NCI-H2196 treated with DMSO at 0.1 percent for 48 hours (cell line): ENCODE data around the gene TGM5.
"Not testable (repeated sequence)": the region's sequence is repeated elsewhere in the genome, so short reads cannot be mapped to it uniquely, and the experiment has no call there.

Experiments
- DNase-seq: peaks from one replicate; lab custom pipeline; 2025; ENCODE audit not compliant: unreplicated experiment; lab: John Stamatoyannopoulos, UW

The TGM5 gene, protein sequence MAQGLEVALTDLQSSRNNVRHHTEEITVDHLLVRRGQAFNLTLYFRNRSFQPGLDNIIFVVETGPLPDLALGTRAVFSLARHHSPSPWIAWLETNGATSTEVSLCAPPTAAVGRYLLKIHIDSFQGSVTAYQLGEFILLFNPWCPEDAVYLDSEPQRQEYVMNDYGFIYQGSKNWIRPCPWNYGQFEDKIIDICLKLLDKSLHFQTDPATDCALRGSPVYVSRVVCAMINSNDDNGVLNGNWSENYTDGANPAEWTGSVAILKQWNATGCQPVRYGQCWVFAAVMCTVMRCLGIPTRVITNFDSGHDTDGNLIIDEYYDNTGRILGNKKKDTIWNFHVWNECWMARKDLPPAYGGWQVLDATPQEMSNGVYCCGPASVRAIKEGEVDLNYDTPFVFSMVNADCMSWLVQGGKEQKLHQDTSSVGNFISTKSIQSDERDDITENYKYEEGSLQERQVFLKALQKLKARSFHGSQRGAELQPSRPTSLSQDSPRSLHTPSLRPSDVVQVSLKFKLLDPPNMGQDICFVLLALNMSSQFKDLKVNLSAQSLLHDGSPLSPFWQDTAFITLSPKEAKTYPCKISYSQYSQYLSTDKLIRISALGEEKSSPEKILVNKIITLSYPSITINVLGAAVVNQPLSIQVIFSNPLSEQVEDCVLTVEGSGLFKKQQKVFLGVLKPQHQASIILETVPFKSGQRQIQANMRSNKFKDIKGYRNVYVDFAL

GRCh38 chr15:43266834-43267233 is at the start of gene TGM5:
Gene TGM5, minus strand, starts transcription at chr15:43266928. Its CDS starts 79 bp downstream, at chr15:43266849.
- DNase-seq: no peak

GRCh38 chr15:43314171-43314570 is 47.4 kb upstream of the TGM5 start:
- DNase-seq: no peak

GRCh38 chr15:43312378-43312777 is 45.6 kb upstream of the TGM5 start:
- DNase-seq: no peak

DNA sequence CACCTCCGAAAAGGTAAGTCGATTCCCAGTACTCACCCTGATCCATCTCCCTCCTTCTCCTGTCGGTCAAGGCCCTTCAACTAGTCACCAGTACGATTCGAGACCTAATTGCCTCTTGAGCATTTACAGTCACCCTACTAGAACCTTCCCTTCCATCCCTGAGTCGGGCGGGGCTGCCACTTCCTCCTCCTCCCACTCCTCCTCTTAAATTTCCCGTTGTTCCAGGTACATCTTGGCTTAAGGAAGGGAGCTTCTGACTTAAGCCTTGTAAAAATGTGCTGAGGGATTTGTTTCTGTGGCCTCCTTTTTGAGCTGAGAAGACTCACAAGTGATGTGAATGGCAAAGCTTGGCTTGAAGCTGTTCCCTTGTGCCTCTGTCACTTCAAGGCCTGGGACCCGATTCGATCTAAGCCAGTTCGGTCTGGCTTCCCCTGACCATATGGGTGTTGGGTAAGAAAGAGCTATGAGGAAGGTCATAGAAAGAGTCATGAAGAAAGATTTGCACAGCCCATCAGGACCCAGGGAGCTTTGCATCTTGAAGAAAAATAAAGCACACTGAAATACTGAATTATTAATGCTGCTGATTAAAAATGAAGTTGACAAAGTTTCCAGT is 35.6 kb upstream of the TGM5 start, which contains the start of gene TGM7:
Gene TGM7 (minus strand): TSS at position 51 of the 613 bp plus-strand sequence.
- no peak for DNase-seq

DNA sequence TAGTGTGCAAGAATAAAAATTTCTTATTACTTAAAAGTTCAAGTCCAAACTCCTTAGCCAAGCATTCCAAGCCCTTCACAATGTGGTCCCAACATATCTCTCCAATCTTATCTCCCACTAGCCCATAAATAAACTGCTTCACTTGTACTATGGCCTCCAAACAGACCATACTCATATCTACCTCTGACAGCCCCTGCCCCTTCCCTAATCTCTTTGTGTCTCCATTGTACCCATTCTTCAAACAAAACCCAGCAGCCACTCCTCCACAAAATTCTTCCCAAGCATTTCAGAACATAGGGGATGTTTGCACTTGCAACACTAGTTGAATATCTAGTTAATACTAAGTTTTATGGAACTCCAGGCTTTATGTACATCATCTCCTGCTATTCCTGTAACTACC is 33.2 kb upstream of the TGM5 start:
- no peak for DNase-seq

GRCh38 chr15:43299411-43299810 is 32.7 kb upstream of the TGM5 start:
- DNase-seq: peak; percentile 2

DNA sequence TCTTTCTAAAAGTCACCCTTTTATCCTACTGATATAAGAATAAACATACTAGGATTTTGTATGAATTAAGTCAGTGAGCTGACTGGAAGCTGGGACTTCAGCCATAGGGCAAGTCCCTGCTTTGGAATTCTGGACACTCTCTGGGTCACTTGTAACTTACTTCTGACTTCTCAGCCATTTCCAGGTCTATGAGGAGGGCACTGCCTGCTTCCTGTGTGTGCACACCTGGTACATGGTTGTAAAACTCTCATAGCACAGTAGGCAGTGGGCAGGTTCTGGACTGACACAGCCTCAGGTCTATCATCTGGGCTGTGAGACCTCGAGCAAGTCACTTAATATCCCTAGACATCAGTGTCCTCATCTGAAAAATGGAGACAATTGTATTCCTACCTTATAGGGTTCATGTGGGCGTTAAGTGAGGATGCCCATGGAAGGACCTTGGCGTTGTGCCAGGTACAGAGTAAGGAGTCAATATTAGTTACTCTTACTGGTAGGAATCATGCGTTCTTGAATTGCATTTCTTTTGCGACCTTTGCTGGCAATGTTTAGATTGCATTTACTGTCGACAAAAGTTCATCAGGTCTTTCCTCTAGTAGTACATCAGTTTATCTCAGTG is 27.5 kb upstream of the TGM5 start:
- no peak for DNase-seq

DNA sequence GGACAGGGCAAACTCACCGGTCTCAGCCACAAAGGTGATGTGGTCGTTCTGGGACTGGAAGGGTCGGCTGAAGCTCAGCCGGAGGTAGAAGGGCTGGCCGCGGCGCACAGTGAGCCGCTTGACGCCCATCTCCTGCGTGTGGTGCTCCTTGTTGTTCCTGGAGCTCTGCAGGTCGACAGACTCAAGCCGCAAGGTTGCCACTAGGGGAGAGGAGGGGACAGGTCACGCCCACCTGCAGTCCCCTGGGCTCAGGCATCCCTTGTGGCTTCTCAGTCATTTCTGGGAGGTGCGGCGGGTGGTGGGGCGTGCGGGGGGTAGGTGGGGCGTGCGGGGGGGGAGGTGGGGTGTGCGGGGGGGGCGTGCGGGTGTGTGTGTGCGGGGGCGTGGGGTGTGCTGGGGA is 26.7 kb upstream of the TGM5 start:
- DNase-seq: no peak

DNA sequence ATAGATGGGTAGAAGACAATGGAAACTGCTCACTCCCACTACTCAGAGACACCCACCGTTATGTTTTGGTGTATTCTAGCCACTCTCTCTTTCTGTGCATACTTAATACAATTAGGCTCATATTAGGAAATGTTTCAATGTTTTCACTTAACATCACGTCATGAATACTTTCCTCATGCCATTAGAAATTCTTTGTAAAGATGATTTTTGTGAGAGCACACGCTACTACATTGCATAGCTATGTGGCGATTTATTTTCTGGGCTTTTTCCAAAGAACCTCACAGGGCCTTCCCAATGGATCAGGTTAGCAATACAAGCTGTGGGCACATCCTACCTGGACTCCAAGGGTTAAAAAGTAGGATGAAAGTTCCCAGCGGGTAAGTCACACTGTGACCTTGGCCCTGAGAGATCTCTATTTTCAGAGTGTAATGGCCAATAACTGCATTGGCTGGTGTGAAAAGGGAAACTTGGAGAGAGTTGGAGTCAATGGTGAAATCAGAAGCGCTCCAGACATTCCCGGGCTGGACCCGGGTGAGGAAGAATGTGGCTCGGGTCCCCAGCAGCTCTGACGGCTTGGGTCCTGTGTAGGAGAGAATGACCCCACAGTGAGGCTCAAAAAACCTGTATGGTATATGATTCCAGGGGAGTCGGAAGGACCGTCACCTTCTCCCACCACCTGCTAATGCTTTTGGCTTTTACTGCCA is 25.8 kb upstream of the TGM5 start:
- no peak for DNase-seq

DNA sequence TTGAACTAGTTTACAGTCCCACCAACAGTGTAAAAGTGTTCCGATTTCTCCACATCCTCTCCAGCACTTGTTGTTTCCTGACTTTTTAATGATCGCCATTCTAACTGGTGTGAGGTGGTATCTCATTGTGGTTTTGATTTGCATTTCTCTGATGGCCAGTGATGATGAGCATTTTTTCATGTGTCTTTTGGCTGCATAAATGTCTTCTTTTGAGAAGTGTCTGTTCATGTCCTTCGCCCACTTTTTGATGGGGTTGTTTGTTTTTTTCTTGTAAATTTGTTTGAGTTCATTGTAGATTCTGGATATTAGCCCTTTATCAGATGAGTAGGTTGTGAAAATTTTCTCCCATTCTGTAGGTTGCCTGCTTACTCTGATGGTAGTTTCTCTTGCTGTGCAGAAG is 22.9 kb upstream of the TGM5 start:
- DNase-seq: not testable (repeated sequence)

GRCh38 chr15:43287254-43287653 is 20.5 kb upstream of the TGM5 start:
- DNase-seq: no peak

DNA sequence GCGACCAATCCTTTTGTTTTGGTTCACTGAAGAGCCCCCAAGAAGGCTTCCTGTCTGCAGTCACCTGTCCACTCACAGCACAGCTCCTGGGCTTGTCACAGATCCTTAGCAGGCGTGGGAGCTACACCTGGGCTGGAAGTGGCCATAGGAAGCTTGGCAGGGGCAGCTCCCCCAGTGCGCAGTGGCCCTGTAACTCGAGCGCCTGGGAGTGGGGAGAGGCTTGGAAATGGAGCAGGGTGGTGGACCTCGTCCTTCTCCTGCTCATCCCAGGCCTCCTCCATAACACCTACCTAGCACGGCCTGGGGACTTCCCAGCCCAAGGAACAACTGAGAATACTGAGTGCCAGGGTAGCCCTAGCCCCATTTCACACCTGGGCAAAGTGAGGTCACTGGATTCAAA is 19.3 kb upstream of the TGM5 start:
- DNase-seq: no peak

GRCh38 chr15:43285609-43286037 is 18.9 kb upstream of the TGM5 start:
- peak; percentile 28 for DNase-seq

GRCh38 chr15:43283526-43283925 is 16.8 kb upstream of the TGM5 start:
- no peak for DNase-seq

DNA sequence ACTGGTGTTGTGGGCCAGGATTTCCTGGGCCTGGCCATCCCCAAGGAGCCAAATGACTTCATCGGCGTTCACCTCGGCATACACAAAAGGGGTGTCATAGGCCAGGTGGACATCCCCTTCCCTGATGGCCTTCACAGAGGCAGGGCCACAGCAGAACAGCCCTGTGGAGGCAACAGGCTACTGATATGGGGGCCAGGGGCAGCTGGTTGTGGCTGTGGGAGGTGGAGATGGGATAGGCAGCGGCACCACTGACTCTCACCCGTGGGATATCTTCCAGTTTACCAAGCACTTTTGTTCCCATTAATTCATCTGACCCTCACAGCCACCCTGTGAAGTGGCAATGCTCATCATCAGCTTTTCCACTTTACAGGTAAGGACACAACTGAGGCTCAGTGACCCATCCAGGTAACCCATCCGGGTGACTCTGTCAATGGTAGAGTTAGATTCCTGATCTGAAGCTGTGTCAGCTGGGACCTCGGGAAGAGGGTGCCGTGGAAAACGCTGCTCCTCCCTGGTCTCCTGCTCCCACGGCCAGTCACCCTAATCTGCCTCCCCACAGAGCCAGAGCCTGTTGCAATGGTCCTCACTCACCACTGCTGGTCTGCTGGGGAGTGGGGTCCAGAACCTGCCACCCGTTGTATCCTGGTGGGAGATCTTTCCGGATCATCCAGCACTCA is 15.3 kb upstream of the TGM5 start:
- no peak for DNase-seq

DNA sequence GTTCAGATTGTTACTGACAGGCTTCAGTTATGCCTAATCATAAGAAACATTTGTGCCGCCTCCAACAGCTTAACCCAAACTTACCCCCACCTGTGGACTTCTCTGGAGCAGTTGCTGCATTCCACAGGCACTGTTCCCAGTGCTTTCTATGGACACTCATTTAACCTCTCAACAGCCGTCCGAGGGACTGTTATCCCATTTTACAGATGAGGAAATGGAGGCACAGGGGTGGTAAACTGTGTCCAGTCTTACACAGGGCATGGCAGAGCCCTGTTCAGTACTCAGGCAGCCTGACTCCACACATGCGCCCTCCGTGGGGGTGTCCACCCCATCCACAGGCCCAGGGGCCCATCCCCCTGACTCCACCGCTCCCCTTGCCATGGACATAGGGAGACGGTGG is 14.3 kb upstream of the TGM5 start:
- DNase-seq: no peak

DNA sequence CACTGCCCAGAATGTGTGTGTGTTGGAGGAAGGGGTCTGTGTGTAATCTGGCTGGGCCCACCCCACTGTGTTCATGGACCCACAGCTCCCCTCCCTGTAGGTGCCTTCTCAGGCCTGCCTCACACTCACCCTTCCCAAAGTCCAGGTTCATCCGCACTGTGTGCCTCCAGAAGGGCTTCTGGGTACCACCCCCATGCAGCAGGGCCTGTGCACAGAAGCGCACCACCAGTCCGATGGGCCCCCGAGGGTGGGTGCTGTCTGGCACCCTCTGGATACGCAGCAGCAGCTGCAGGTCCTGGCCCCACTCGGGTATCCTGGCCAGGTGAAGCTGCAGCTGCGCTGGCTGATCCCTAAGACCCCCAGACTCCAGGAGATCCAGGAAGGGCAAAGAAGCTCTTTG is 12.8 kb upstream of the TGM5 start:
- DNase-seq: no peak

GRCh38 chr15:43278869-43279268 is 12.1 kb upstream of the TGM5 start:
- no peak for DNase-seq

GRCh38 chr15:43277901-43278300 is 11.2 kb upstream of the TGM5 start:
- no peak for DNase-seq

- DNase-seq: no peak
Observed at GRCh38 chr15:43277231-43277823, 10.6 kb upstream of the TGM5 start.
